ENCODE data around the gene EEF1E1.

DNA sequence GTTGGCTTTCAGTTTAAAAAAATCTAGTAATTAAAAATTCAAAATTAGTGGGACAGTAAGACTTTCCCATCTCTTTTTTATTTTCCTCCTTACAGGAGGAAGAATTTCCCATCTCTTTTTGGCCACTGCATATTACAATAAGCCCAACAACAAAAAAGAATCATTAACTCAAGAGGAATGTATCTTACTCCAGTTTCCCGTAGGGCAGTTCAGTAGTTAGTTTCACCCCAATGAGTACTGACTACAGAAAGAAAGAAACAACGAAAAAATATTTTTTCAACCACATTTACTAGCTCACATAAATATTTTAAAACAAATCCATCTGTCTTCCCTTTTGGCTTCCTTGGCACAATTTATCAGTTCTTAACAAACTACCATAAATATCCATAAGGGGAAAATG, 23.2 kb downstream of the EEF1E1 start:
- TF ChIP-seq, protein P1, sequence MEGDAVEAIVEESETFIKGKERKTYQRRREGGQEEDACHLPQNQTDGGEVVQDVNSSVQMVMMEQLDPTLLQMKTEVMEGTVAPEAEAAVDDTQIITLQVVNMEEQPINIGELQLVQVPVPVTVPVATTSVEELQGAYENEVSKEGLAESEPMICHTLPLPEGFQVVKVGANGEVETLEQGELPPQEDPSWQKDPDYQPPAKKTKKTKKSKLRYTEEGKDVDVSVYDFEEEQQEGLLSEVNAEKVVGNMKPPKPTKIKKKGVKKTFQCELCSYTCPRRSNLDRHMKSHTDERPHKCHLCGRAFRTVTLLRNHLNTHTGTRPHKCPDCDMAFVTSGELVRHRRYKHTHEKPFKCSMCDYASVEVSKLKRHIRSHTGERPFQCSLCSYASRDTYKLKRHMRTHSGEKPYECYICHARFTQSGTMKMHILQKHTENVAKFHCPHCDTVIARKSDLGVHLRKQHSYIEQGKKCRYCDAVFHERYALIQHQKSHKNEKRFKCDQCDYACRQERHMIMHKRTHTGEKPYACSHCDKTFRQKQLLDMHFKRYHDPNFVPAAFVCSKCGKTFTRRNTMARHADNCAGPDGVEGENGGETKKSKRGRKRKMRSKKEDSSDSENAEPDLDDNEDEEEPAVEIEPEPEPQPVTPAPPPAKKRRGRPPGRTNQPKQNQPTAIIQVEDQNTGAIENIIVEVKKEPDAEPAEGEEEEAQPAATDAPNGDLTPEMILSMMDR (IDR thresholded peaks at IDR 0.05; ENCODE audit: insufficient read depth, low read length), result no peak
- TF ChIP-seq, protein P2, sequence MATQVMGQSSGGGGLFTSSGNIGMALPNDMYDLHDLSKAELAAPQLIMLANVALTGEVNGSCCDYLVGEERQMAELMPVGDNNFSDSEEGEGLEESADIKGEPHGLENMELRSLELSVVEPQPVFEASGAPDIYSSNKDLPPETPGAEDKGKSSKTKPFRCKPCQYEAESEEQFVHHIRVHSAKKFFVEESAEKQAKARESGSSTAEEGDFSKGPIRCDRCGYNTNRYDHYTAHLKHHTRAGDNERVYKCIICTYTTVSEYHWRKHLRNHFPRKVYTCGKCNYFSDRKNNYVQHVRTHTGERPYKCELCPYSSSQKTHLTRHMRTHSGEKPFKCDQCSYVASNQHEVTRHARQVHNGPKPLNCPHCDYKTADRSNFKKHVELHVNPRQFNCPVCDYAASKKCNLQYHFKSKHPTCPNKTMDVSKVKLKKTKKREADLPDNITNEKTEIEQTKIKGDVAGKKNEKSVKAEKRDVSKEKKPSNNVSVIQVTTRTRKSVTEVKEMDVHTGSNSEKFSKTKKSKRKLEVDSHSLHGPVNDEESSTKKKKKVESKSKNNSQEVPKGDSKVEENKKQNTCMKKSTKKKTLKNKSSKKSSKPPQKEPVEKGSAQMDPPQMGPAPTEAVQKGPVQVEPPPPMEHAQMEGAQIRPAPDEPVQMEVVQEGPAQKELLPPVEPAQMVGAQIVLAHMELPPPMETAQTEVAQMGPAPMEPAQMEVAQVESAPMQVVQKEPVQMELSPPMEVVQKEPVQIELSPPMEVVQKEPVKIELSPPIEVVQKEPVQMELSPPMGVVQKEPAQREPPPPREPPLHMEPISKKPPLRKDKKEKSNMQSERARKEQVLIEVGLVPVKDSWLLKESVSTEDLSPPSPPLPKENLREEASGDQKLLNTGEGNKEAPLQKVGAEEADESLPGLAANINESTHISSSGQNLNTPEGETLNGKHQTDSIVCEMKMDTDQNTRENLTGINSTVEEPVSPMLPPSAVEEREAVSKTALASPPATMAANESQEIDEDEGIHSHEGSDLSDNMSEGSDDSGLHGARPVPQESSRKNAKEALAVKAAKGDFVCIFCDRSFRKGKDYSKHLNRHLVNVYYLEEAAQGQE (IDR thresholded peaks at IDR 0.05; ENCODE audit: insufficient replicate concordance, low read depth), result no peak
- TF ChIP-seq POLR2AphosphoS5 (IDR thresholded peaks at IDR 0.05; ENCODE audit: low read depth), result no peak
- TF ChIP-seq GABPA (IDR thresholded peaks at IDR 0.05; ENCODE audit: low read depth), result no peak
